HEK293 (cell line): Measurements from ENCODE around the gene ZNF608.
A peak's percentile ranks its signal among the peaks of the same experiment; 100 is the strongest.

ENCODE experiments used
- BCL11A ChIP-seq: fragments of 450-650 bp; formaldehyde crosslinking; IDR thresholded peaks from 2 replicates; pipeline ENCODE4 v1.5.1; 2016; ENCODE audit warnings: low read depth, missing biosample characterization, missing genetic modification characterization
- GFI1B ChIP-seq: fragments of 450-650 bp; formaldehyde crosslinking; IDR thresholded peaks from 2 replicates; pipeline ENCODE4 v1.5.1; 2016; ENCODE audit warnings: missing biosample characterization, missing genetic modification characterization
- GLIS1 ChIP-seq: fragments of 450-650 bp; formaldehyde crosslinking; IDR thresholded peaks from 2 replicates; pipeline ENCODE4 v1.5.1; 2016; ENCODE audit warnings: missing biosample characterization, missing genetic modification characterization
- OSR2 ChIP-seq: fragments of 450-650 bp; formaldehyde crosslinking; IDR thresholded peaks from 2 replicates; pipeline ENCODE4 v1.5.1; 2016; ENCODE audit warnings: missing biosample characterization, missing genetic modification characterization
- PRDM1 ChIP-seq: fragments of 450-650 bp; formaldehyde crosslinking; IDR thresholded peaks from 2 replicates; pipeline ENCODE4; 2016; ENCODE audit warnings: missing biosample characterization, missing genetic modification characterization
- RBAK ChIP-seq: fragments of 450-650 bp; formaldehyde crosslinking; IDR thresholded peaks from 2 replicates; pipeline ENCODE4 v1.5.1; 2016; ENCODE audit warnings: missing biosample characterization, missing genetic modification characterization
- ZBTB7A ChIP-seq: fragments of 450-650 bp; formaldehyde crosslinking; IDR thresholded peaks from 2 replicates; pipeline ENCODE4 v1.5.1; 2016; ENCODE audit warnings: low read depth, missing biosample characterization, missing genetic modification characterization
- ZBTB8A ChIP-seq: fragments of 450-650 bp; formaldehyde crosslinking; IDR thresholded peaks from 2 replicates; pipeline ENCODE4 v1.5.1; 2016; ENCODE audit warnings: missing biosample characterization, missing genetic modification characterization
- ZEB2 ChIP-seq: fragments of 450-650 bp; formaldehyde crosslinking; IDR thresholded peaks from 2 replicates; pipeline ENCODE4 v1.5.1; 2016; ENCODE audit warnings: missing biosample characterization, missing genetic modification characterization
- ZNF112 ChIP-seq: fragments of 450-650 bp; formaldehyde crosslinking; IDR thresholded peaks from 2 replicates; pipeline ENCODE4 v1.5.0; 2017; ENCODE audit warnings: missing biosample characterization, missing genetic modification characterization
- ZNF2 ChIP-seq: fragments of 450-650 bp; formaldehyde crosslinking; IDR thresholded peaks from 2 replicates; pipeline ENCODE4 v1.5.1; 2016; ENCODE audit warnings: missing biosample characterization, missing genetic modification characterization
- ZNF211 ChIP-seq: fragments of 450-650 bp; formaldehyde crosslinking; IDR thresholded peaks from 2 replicates; pipeline ENCODE4 v1.5.1; 2016; ENCODE audit warnings: low read depth, missing biosample characterization, missing genetic modification characterization
- ZNF23 ChIP-seq: fragments of 450-650 bp; formaldehyde crosslinking; IDR thresholded peaks from 2 replicates; pipeline ENCODE4 v1.5.1; 2016; ENCODE audit warnings: missing biosample characterization, missing genetic modification characterization, borderline replicate concordance
- ZNF292 ChIP-seq: fragments of 450-650 bp; formaldehyde crosslinking; IDR thresholded peaks from 2 replicates; pipeline ENCODE4 v1.5.1; 2016; ENCODE audit warnings: low read depth, missing biosample characterization, missing genetic modification characterization, borderline replicate concordance
- ZNF341 ChIP-seq: fragments of 450-650 bp; formaldehyde crosslinking; IDR thresholded peaks from 2 replicates; pipeline ENCODE4; 2016; ENCODE audit warnings: low read depth, missing biosample characterization, missing genetic modification characterization
- ZNF501 ChIP-seq: fragments of 450-650 bp; formaldehyde crosslinking; IDR thresholded peaks from 2 replicates; pipeline ENCODE4 v1.5.1; 2016; ENCODE audit warnings: missing biosample characterization, missing genetic modification characterization
- ZNF623 ChIP-seq: fragments of 450-650 bp; formaldehyde crosslinking; IDR thresholded peaks from 2 replicates; pipeline ENCODE4 v1.5.1; 2016; ENCODE audit warnings: missing biosample characterization, missing genetic modification characterization
- ZNF664 ChIP-seq: fragments of 450-650 bp; formaldehyde crosslinking; IDR thresholded peaks from 2 replicates; pipeline ENCODE4 v1.5.1; 2016; ENCODE audit warnings: missing biosample characterization, missing genetic modification characterization
- ZNF701 ChIP-seq: fragments of 450-650 bp; formaldehyde crosslinking; IDR thresholded peaks from 2 replicates; pipeline ENCODE4 v1.5.1; 2016; ENCODE audit warnings: missing biosample characterization, missing genetic modification characterization
- TF ChIP-seq, protein P1 (sequence below): fragments of 450-650 bp; formaldehyde crosslinking; IDR thresholded peaks from 2 replicates; pipeline ENCODE4 v1.5.1; 2016; ENCODE audit warnings: missing biosample characterization, missing genetic modification characterization
- TF ChIP-seq, protein P2 (sequence below): fragments of 450-650 bp; formaldehyde crosslinking; IDR thresholded peaks from 2 replicates; pipeline ENCODE4 v1.5.1; 2016; ENCODE audit warnings: missing biosample characterization, missing genetic modification characterization, borderline replicate concordance
- TF ChIP-seq, protein P3 (sequence below): fragments of 450-650 bp; formaldehyde crosslinking; IDR thresholded peaks from 2 replicates; pipeline ENCODE4 v1.5.1; 2016; ENCODE audit warnings: missing biosample characterization, missing genetic modification characterization
- TF ChIP-seq, protein P4 (sequence below): fragments of 450-650 bp; formaldehyde crosslinking; IDR thresholded peaks from 2 replicates; pipeline ENCODE4 v1.5.1; 2016; ENCODE audit warnings: missing biosample characterization, missing genetic modification characterization
- TF ChIP-seq, protein P5 (sequence below): fragments of 450-650 bp; formaldehyde crosslinking; IDR thresholded peaks from 2 replicates; pipeline ENCODE4 v1.5.1; 2016; ENCODE audit warnings: missing biosample characterization, missing genetic modification characterization, borderline replicate concordance
- TF ChIP-seq, protein P6 (sequence below): fragments of 450-650 bp; formaldehyde crosslinking; IDR thresholded peaks from 2 replicates; pipeline ENCODE4; 2016; ENCODE audit warnings: missing biosample characterization, missing genetic modification characterization
- TF ChIP-seq, protein P7 (sequence below): fragments of 450-650 bp; formaldehyde crosslinking; IDR thresholded peaks from 2 replicates; pipeline ENCODE4 v1.5.1; 2016; ENCODE audit warnings: missing biosample characterization, missing genetic modification characterization
- TF ChIP-seq, protein P8 (sequence below): fragments of 450-650 bp; formaldehyde crosslinking; IDR thresholded peaks from 2 replicates; pipeline ENCODE4 v1.5.1; 2016; ENCODE audit warnings: missing biosample characterization, missing genetic modification characterization, low read depth

Gene ZNF608

DNA sequence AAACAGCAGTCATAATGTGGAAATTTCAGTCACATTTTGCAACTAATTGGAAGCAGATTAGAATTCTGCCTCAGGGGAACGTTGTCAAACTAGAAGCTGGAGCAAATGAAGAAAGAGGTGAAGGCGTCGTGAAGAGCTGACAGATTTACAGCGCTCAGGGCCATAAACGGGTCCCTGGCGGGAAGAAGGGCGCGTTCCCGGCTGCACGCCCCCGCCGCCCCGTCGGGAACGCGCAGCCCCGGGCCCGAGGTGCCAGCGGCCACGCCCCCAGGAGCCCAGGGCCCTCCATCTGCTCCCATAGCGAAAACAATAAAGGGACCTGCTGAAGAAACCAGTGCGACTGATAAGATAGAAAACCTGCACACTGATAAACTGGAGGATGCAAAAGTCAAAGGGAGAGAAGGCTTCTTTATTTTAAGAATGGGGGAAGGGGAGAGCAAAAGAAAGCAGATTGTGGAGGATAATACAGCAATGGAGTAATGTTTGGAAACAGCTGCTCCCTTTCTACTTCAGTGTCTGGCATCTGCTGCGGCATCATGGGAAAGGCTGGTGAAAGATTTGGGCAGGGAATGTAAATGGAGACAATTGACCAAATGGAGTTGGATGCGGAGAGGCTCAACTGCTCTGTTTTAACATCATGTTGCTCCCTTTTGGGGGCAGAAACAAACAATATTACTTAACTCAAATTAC is 11.1 kb downstream of the ZNF608 start (continued):
- TF ChIP-seq, protein P1, sequence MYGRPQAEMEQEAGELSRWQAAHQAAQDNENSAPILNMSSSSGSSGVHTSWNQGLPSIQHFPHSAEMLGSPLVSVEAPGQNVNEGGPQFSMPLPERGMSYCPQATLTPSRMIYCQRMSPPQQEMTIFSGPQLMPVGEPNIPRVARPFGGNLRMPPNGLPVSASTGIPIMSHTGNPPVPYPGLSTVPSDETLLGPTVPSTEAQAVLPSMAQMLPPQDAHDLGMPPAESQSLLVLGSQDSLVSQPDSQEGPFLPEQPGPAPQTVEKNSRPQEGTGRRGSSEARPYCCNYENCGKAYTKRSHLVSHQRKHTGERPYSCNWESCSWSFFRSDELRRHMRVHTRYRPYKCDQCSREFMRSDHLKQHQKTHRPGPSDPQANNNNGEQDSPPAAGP (tag by site-specific recombination), result peak; percentile 97
- TF ChIP-seq, protein P2, sequence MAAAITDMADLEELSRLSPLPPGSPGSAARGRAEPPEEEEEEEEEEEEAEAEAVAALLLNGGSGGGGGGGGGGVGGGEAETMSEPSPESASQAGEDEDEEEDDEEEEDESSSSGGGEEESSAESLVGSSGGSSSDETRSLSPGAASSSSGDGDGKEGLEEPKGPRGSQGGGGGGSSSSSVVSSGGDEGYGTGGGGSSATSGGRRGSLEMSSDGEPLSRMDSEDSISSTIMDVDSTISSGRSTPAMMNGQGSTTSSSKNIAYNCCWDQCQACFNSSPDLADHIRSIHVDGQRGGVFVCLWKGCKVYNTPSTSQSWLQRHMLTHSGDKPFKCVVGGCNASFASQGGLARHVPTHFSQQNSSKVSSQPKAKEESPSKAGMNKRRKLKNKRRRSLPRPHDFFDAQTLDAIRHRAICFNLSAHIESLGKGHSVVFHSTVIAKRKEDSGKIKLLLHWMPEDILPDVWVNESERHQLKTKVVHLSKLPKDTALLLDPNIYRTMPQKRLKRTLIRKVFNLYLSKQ (tag by site-specific recombination), result no peak; the same call in 1 of the 2 replicates
- TF ChIP-seq ZNF501, result peak; percentile 91
- peak; percentile 41 for TF ChIP-seq ZNF623 (tag by site-specific recombination)
- peak; percentile 87 for TF ChIP-seq ZNF664
- no peak for TF ChIP-seq ZNF211 (tag by site-specific recombination)
- TF ChIP-seq, protein P3, sequence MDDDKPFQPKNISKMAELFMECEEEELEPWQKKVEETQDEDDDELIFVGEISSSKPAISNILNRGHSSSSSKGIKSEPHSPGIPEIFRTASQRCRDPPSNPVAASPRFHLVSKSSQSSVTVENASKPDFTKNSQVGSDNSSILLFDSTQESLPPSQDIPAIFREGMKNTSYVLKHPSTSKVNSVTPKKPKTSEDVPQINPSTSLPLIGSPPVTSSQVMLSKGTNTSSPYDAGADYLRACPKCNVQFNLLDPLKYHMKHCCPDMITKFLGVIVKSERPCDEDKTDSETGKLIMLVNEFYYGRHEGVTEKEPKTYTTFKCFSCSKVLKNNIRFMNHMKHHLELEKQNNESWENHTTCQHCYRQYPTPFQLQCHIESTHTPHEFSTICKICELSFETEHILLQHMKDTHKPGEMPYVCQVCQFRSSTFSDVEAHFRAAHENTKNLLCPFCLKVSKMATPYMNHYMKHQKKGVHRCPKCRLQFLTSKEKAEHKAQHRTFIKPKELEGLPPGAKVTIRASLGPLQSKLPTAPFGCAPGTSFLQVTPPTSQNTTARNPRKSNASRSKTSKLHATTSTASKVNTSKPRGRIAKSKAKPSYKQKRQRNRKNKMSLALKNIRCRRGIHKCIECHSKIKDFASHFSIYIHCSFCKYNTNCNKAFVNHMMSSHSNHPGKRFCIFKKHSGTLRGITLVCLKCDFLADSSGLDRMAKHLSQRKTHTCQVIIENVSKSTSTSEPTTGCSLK (tag by site-specific recombination), result no peak
- peak; percentile 85 for TF ChIP-seq PRDM1 (tag by site-specific recombination)
- TF ChIP-seq RBAK, result no peak
- TF ChIP-seq OSR2 (tag by site-specific recombination), result peak; percentile 100
- TF ChIP-seq ZNF292 (tag by site-specific recombination), result no peak
- TF ChIP-seq ZNF112 (tag by site-specific recombination), result no peak
- peak; percentile 92 for TF ChIP-seq ZBTB7A (tag by site-specific recombination)
- TF ChIP-seq, protein P4, sequence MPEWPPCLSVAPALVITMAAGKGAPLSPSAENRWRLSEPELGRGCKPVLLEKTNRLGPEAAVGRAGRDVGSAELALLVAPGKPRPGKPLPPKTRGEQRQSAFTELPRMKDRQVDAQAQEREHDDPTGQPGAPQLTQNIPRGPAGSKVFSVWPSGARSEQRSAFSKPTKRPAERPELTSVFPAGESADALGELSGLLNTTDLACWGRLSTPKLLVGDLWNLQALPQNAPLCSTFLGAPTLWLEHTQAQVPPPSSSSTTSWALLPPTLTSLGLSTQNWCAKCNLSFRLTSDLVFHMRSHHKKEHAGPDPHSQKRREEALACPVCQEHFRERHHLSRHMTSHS (tag by site-specific recombination), result peak; percentile 97
- TF ChIP-seq, protein P5, sequence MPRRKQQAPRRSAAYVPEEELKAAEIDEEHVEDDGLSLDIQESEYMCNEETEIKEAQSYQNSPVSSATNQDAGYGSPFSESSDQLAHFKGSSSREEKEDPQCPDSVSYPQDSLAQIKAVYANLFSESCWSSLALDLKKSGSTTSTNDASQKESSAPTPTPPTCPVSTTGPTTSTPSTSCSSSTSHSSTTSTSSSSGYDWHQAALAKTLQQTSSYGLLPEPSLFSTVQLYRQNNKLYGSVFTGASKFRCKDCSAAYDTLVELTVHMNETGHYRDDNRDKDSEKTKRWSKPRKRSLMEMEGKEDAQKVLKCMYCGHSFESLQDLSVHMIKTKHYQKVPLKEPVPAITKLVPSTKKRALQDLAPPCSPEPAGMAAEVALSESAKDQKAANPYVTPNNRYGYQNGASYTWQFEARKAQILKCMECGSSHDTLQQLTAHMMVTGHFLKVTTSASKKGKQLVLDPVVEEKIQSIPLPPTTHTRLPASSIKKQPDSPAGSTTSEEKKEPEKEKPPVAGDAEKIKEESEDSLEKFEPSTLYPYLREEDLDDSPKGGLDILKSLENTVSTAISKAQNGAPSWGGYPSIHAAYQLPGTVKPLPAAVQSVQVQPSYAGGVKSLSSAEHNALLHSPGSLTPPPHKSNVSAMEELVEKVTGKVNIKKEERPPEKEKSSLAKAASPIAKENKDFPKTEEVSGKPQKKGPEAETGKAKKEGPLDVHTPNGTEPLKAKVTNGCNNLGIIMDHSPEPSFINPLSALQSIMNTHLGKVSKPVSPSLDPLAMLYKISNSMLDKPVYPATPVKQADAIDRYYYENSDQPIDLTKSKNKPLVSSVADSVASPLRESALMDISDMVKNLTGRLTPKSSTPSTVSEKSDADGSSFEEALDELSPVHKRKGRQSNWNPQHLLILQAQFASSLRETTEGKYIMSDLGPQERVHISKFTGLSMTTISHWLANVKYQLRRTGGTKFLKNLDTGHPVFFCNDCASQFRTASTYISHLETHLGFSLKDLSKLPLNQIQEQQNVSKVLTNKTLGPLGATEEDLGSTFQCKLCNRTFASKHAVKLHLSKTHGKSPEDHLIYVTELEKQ (tag by site-specific recombination), result peak; percentile 100
- TF ChIP-seq, protein P6, sequence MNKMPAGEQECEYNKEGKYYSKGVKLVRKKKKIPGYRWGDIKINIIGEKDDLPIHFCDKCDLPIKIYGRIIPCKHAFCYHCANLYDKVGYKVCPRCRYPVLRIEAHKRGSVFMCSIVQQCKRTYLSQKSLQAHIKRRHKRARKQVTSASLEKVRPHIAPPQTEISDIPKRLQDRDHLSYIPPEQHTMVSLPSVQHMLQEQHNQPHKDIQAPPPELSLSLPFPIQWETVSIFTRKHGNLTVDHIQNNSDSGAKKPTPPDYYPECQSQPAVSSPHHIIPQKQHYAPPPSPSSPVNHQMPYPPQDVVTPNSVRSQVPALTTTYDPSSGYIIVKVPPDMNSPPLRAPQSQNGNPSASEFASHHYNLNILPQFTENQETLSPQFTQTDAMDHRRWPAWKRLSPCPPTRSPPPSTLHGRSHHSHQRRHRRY, result peak; percentile 77; the same call in 1 of the 2 replicates
- TF ChIP-seq ZNF701 (tag by site-specific recombination), result no peak
- TF ChIP-seq GLIS1 (tag by site-specific recombination), result peak; percentile 87
- TF ChIP-seq ZNF2 (tag by site-specific recombination), result peak; percentile 96
- TF ChIP-seq ZBTB8A (tag by site-specific recombination), result peak; percentile 90
- TF ChIP-seq GFI1B (tag by site-specific recombination), result peak; percentile 95
- TF ChIP-seq, protein P7, sequence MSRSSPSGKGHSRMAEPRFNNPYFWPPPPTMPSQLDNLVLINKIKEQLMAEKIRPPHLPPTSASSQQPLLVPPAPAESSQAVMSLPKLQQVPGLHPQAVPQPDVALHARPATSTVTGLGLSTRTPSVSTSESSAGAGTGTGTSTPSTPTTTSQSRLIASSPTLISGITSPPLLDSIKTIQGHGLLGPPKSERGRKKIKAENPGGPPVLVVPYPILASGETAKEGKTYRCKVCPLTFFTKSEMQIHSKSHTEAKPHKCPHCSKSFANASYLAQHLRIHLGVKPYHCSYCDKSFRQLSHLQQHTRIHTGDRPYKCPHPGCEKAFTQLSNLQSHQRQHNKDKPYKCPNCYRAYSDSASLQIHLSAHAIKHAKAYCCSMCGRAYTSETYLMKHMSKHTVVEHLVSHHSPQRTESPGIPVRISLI, result peak; percentile 94
- no peak for TF ChIP-seq ZNF23
- peak; percentile 100 for TF ChIP-seq ZEB2 (tag by site-specific recombination)
- TF ChIP-seq, protein P8, sequence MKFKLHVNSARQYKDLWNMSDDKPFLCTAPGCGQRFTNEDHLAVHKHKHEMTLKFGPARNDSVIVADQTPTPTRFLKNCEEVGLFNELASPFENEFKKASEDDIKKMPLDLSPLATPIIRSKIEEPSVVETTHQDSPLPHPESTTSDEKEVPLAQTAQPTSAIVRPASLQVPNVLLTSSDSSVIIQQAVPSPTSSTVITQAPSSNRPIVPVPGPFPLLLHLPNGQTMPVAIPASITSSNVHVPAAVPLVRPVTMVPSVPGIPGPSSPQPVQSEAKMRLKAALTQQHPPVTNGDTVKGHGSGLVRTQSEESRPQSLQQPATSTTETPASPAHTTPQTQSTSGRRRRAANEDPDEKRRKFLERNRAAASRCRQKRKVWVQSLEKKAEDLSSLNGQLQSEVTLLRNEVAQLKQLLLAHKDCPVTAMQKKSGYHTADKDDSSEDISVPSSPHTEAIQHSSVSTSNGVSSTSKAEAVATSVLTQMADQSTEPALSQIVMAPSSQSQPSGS (tag by site-specific recombination), result no peak; the same call in 1 of the 2 replicates
- TF ChIP-seq ZNF341, result 0 out of 2 replicates have a peak, but pooled peaks have one; percentile 39
- peak; percentile 96 for TF ChIP-seq BCL11A (tag by site-specific recombination)
